Stomach (tissue), 4 donors: ENCODE data around the gene DGLUCY.
"Not testable (repeated sequence)": the region's sequence is repeated elsewhere in the genome, so short reads cannot be mapped to it uniquely, and the experiment has no call there.

Source experiments
- EP300 ChIP-seq: sonication (generic); formaldehyde crosslinking; IDR thresholded peaks from one replicate; pipeline ENCODE4 v1.6.1; 2017; ENCODE audit warnings: antibody characterized with exemption
- POLR2A ChIP-seq, 4 donors: fragments of 450-650 bp; IDR thresholded peaks; one replicate each; pipeline ENCODE4 v1.6.1; 2016; ENCODE audit warnings: antibody characterized with exemption in 4 of 4, control low read depth in 2 of 4, mild to moderate bottlenecking in 1 of 4, moderate library complexity in 1 of 4
- TF ChIP-seq, protein P1 (sequence below), 7 experiments: fragments of 450-650 bp in 4 of 7; fragments of 200-600 bp in 3 of 7; sonication (generic) in 3 of 7; IDR thresholded peaks; one replicate each; pipeline ENCODE4 v1.5.1; 2016 to 2019; ENCODE audit warnings: antibody characterized with exemption in 7 of 7, control low read depth in 2 of 7, mild to moderate bottlenecking in 1 of 7

- TF ChIP-seq, protein P1, sequence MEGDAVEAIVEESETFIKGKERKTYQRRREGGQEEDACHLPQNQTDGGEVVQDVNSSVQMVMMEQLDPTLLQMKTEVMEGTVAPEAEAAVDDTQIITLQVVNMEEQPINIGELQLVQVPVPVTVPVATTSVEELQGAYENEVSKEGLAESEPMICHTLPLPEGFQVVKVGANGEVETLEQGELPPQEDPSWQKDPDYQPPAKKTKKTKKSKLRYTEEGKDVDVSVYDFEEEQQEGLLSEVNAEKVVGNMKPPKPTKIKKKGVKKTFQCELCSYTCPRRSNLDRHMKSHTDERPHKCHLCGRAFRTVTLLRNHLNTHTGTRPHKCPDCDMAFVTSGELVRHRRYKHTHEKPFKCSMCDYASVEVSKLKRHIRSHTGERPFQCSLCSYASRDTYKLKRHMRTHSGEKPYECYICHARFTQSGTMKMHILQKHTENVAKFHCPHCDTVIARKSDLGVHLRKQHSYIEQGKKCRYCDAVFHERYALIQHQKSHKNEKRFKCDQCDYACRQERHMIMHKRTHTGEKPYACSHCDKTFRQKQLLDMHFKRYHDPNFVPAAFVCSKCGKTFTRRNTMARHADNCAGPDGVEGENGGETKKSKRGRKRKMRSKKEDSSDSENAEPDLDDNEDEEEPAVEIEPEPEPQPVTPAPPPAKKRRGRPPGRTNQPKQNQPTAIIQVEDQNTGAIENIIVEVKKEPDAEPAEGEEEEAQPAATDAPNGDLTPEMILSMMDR (IDR thresholded peaks at IDR 0.05), result not testable (repeated sequence)
- TF ChIP-seq EP300; POLR2A (IDR thresholded peaks at IDR 0.05): not testable (repeated sequence)
These were observed 16.2 kb upstream of the DGLUCY start for GRCh38 chr14:91097657-91098056.
